ENCODE measurements around the gene MRPL28.
"Not testable (repeated sequence)": the region's sequence is repeated elsewhere in the genome, so short reads cannot be mapped to it uniquely, and the experiment has no call there.

The MRPL28 gene

DNA sequence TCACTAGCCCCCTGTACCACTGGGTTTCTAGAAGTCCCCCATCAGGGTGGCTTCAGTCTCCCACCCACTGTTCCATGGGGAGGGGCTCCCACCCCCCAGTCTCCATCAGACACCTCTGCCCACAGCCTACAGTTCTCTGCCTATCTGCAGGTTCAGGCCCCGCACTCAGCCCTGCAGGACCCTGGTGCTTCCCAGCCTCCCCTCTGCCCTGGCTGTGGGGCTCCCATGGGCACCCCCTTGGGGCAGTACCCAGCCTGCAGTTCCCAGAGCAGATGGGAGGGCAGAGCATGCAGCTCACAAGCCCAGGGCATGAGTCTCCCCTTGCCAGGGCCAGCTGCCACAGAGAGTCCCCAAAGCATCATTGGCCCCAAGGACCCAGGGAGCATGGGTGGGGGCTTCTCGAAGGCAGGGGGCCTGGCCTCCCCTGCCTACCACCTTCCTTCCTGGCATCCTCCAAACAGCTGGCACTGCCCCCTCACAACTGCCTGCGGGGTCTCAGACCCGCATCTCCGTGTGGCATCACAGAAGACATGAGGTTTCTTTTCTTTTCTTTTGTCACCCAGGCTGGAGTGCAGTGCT is 2.8 kb upstream of the MRPL28 start:
- no peak for DNase-seq

DNA sequence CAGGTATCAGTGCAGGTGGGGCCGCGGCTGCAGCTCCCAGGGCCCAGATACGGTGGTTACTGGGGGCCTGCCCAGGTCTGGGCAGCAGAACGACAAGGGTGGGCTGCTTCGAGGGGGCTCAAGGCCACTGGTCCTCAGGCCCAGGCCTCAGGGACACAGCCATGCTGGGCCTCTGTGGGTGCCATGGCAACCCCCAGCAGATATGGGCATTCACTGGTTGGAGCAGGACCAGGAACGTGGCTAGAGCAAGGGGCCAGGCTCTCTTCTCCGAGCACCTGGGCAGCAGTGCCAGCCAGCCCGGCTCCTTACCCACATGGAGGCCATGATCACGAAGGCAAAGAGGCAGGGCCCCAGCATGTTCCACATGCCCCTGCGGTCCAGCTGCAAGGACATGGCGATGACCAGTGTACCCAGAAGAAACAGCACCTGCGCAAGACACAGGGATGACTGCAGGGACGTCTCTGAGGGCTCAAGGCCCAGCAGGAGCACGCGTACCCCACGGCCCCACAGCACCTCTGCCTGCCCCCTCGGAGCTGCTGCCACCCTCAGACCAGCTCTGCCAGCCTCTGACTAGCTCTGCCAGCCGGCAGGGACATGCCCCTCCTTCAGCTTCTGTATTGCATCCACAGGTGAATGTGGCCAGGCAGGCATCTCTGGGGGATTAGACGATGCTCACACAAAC is 2.1 kb upstream of the MRPL28 start:
- DNase-seq, result no peak

- no peak for DNase-seq
These were observed 1.4 kb upstream of the MRPL28 start for GRCh38 chr16:371515-372301.

DNA sequence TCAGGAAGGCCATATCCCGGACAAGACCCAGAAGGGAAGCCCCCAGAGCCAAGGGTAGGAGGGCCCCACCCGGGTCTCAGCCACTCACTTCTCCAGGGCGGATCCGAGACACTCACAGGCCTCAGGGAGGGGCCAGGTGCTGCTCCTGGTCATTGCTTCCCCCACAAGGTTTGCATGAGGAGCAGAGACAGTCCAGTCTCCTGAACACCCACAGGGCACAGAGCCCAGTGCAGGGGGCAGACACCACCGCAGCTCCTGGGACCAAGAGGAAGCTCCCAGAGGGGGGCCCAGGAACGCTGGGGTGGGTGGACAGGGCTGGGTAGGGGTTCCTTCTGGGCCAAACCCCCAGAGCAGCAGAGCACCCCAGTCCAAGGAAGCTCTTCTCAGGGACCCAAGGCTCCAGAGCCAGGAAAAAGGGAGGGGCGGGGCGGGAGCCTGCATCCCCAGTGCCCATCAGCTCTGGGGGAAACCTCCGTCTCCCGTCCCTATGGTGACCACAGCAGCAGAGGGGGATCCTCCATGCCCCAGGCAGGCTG is 709 bp upstream of the MRPL28 start:
- DNase-seq, result no peak

DNA sequence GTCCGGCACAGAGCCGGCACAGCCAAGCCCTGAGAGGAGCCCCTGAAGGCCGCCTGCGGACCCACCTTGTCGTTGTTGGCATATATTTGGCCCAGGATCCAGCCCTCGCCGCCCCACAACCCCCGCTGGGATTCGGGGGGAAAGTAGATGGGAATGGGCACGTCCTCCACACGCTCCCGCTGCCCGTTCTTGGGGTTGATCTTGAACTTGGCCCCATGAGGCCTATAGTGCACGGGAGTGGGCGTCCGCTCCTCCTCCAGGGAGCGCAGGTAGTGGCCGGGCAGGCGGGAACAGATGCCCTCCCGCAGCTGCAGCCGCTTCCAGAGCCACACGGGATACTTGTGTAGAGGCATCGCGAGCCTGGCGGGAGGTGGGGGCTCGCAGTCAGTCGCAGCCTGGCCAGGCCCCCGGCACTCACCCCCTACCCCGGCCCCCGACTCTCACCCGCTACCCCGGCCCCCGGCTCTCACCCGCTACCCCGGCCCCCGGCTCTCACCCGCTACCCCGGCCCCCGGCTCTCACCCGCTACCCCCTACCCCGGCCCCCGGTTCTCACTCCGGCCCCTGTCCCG is 387 bp downstream of the MRPL28 start:
- no peak for DNase-seq

DNA sequence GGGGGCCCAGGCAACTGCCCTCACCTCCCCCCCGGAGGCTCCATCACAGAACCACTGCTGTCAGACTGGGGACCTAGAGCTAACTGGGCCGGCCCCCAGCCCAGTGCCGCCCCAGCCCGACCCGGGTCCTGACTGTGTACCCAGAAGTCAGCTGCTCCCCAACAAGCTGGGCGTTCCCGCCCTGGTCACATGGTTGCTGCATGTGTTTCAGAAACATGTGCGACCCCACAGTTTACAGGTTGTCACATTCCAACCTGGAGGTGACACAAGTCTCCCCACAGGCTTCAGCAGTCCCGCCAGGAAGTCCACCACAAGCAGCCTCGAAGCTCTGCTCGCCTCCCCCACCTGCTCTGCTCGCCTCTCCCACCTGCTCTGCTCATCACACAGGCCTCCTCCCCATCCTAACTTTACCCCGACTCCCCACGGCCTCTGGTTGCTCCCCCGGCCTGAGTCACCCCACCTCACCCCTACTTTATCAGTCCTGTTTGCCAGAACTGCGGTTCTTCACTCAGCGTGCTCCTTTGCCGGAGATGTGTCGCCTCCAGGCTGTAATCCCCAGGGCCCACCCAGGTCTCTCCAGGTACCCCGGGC is 968 bp downstream of the MRPL28 start:
- DNase-seq, result no peak

- no peak for DNase-seq
These were observed 1.8 kb downstream of the MRPL28 start for GRCh38 chr16:368388-369158.

DNA sequence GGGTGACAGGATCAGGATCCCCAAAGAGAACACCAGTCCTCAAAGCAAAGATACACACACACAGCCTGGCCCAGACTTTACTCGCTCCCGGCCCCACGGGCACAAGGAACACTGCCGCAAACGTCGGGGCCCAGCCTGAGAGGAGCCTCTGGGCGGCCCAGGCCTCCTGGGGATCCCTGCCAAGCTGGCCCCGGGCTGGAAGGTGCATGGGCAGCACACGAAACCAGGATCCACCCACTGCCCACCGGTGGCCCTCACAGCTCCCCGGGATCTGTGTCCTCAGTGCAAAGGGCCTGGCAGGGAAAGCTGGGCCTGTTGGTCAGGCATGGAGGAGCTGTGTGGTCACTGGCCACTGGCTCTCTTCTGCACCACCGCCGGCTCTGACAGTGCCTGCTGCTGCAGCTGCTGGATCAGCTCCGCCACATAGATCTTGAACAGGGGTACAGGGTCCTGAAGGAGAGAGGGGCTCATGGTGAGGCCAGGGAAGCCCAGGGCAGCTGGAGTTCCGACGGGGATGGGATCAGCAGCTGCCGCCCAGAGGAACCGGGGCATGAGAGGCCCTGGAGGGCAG is 2.9 kb downstream of the MRPL28 start:
- DNase-seq, result no peak

DNA sequence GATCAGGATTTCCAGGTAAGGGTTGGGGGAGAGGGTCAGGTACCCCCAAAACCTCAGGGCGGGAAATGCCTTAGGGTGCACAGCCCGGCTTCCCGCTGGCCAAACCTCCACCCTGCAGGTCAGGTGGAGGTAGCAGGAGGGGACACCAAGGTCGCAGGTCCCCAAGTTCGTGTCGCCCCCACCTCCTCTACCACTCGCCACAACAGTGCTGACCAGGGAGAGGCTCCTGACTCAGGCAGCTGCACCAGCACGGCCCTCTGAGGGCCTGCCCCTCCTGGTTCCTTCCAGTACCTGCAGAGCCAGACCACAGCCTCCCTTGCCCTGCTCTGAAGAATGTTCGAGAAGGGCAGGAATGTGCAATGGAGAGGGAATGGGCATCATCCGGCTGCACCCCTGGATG is 3.9 kb downstream of the MRPL28 start:
- DNase-seq, result no peak

- no peak for DNase-seq
These were observed 5.5 kb downstream of the MRPL28 start for GRCh38 chr16:364595-365491.

- no peak for DNase-seq
These were observed 6.4 kb downstream of the MRPL28 start for GRCh38 chr16:363766-364490.

- DNase-seq, result no peak
These were observed 7.1 kb downstream of the MRPL28 start for GRCh38 chr16:363110-363765.

DNA sequence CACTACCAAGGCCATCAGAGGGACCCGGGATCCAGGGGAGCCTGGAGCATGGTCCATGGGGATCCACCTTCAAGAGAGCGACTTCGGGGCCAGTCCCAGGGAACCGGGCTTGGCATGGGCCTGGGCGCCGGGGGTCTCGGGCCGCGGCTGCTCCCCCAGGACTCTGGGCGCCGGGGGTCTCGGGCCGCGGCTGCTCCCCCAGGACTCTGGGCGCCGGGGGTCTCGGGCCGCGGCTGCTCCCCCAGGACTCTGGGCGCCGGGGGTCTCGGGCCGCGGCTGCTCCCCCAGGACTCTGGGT is 7.7 kb downstream of the MRPL28 start:
- DNase-seq, result not testable (repeated sequence)

DNA sequence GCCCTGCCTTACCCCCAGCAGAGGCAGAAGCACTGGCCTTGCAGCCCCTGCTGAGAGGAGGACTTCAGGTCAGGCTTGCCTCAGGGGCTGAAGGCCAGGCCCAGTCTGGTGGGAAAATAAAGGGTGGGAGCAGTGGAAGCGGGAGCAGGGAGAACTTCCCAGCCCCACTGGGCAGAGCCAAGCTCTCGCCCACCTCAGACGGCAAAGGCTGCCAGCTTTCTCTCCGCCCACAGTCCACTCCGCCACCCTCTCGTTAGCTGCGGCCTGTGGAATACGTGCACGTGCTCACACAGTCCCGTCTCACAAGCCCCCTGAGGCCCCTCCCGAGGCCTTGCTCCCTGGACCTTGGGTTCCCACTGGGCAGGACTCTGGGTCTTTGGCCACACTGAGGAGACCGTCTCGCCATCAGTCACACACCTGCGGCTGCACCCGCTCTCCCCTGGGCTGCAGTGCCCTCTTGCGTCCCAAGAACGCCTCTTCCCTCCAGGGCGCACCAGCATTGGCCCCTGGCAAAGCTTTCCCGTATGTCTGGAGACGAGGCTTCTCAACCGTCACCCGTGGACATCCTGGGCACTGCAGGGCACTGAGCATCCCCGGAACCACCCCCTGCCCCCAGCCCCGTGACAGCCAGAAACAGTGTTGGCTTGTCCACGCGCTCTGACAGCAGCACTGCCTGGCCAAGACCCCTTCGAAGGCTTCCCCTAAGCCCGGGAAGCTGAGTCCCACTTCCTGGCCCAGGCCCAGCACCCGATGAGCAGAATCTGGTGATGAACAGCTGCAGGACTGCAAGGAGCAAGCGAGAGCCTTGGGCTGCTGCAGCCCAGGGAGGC is 8.3 kb downstream of the MRPL28 start:
- peak; percentile 59 for DNase-seq

DNA sequence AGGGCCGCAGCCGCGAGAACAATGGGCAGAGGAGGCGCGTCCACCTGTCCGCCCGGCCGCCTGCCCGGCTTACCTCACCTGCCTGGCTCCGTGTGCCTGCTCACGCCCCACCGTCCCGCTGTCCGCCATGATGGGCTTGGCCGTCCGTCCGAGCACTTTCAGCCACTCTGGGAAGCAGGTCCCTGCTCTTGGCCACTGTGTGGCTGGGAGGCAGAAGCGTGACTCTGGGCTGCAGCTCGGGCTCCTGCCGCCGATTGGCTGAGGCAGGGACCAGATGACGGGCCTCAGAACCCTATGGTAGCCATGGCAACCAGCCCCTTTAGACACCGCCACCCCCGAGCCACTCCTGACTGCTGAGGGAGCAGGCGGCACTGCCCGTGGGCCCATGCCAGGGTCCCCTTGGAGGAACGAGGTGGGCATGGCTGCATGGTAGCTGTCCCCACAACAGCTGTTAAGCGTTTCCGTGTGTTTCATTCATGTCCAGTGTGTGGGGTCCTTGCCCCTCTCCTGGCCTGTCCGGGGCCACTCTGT is 8.9 kb downstream of the MRPL28 start:
- no peak for DNase-seq

GRCh38 chr16:360698-361336 is 9.5 kb downstream of the MRPL28 start:
- DNase-seq, result no peak

DNA sequence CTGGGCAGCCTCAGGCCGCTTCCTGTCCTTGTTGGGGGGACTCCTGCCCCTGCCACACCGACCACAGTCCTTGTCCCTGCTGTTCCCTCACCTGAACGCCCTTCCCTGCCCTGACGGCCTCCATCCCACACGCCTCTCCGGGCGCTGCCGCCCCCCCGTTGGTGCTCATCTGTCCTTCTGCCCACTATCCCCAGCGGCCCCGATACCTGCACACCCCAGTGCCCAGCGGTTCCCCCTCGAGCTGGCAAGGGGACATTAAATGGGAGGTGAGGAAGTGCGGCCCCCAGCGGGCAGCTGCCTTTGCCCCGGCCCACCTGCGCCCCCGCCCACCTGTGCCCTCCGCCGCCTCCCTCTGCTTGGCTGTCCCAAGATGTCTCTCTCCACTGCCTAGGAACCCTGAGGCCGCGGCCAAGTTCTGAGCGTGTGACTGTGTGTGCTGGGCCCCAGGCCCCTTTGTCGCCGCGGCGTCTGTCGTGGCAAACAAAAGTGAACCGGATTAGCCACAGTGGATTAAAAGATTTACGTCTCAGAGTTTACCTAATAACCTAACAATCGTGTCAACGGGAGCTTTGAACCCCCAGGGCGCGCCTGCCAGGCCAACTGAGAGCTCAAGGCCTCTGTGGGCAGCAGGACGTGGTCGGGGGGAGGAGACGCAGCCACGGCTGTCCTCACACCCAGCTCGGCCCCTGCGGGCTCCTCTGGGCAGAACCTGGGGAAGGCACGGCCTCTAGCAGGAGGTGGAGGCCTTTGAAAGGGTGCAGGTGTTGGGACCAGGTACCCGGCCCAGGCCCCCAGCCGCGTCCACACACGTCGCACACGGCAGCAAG is 10.3 kb downstream of the MRPL28 start:
- no peak for DNase-seq
